H9 (cell line): ENCODE results near the gene ZNF556. TPM values are rescaled to one million over a fixed set of nuclear protein-coding genes. Genes with fewer than 3 reads are reported as not detected.

Source experiments
- DNase-seq: peaks from one replicate; pipeline ENCODE4 v3.0.0-alpha.2; 2017
- H2AFZ ChIP-seq: one replicate; pipeline ENCODE4 v1.6.1; 2013; ENCODE audit warnings: mild to moderate bottlenecking, low read length, control low read depth, moderate library complexity
- H2AK5ac ChIP-seq: 2 replicates; pipeline ENCODE4 v1.6.1; 2013; ENCODE audit warnings: low read length, control low read depth, mixed read lengths; ENCODE audit not compliant: insufficient read length
- H2BK120ac ChIP-seq: one replicate; pipeline ENCODE4 v1.6.1; 2013; ENCODE audit warnings: low read depth, mild to moderate bottlenecking, low read length, control low read depth, inconsistent platforms; ENCODE audit not compliant: poor library complexity, severe bottlenecking
- H2BK12ac ChIP-seq: 2 replicates; pipeline ENCODE4 v1.6.1; 2013; ENCODE audit warnings: low read length, control low read depth, mixed read lengths, low read depth; ENCODE audit not compliant: insufficient read length
- H2BK15ac ChIP-seq: 2 replicates; pipeline ENCODE4 v1.6.1; 2013; ENCODE audit warnings: low read depth, low read length, control low read depth
- H2BK20ac ChIP-seq: one replicate; pipeline ENCODE4 v1.6.1; 2013; ENCODE audit warnings: low read depth, mild to moderate bottlenecking, low read length, control low read depth, inconsistent platforms; ENCODE audit not compliant: poor library complexity, severe bottlenecking
- H2BK5ac ChIP-seq: 2 replicates; pipeline ENCODE4 v1.6.1; 2013; ENCODE audit warnings: low read length, control low read depth, mixed read lengths; ENCODE audit not compliant: insufficient read length
- H3K14ac ChIP-seq: 2 replicates; pipeline ENCODE4 v1.6.1; 2013; ENCODE audit warnings: low read length, control low read depth; ENCODE audit not compliant: insufficient read depth
- H3K18ac ChIP-seq: 2 replicates; pipeline ENCODE4 v1.6.1; 2013; ENCODE audit warnings: low read depth, mild to moderate bottlenecking, mixed read lengths, low read length, control low read depth; ENCODE audit not compliant: insufficient read length
- H3K23ac ChIP-seq: 2 replicates; pipeline ENCODE4 v1.6.1; 2013; ENCODE audit warnings: low read length, control low read depth, mixed read lengths, low read depth; ENCODE audit not compliant: insufficient read length
- H3K23me2 ChIP-seq: 2 replicates; pipeline ENCODE4 v1.6.1; 2013; ENCODE audit warnings: low read depth, mild to moderate bottlenecking, mixed read lengths, low read length, control low read depth; ENCODE audit not compliant: insufficient read length, poor library complexity, severe bottlenecking
- H3K27ac ChIP-seq: 2 replicates; pipeline ENCODE4 v1.5.1; 2013; ENCODE audit warnings: low read length, control low read depth, mixed read lengths, low read depth; ENCODE audit not compliant: insufficient read length
- H3K27me3 ChIP-seq: 2 replicates; pipeline ENCODE4 v1.6.1; 2013; ENCODE audit warnings: low read length, control low read depth, inconsistent platforms; ENCODE audit not compliant: insufficient read depth
- H3K4ac ChIP-seq: 2 replicates; pipeline ENCODE4 v1.6.1; 2013; ENCODE audit warnings: low read depth, mild to moderate bottlenecking, control low read depth, inconsistent platforms, low read length, moderate library complexity
- H3K4me1 ChIP-seq: 2 replicates; pipeline ENCODE4 v1.6.1; 2013; ENCODE audit warnings: low read length, control low read depth, inconsistent platforms; ENCODE audit not compliant: insufficient read depth
- H3K4me2 ChIP-seq: 2 replicates; pipeline ENCODE4 v1.6.1; 2013; ENCODE audit warnings: low read length, control low read depth, mixed read lengths; ENCODE audit not compliant: insufficient read length, insufficient read depth
- H3K56ac ChIP-seq: 2 replicates; pipeline ENCODE4 v1.6.1; 2013; ENCODE audit warnings: low read depth, mild to moderate bottlenecking, mixed read lengths, low read length, control low read depth; ENCODE audit not compliant: insufficient read length
- H3K79me1 ChIP-seq: 2 replicates; pipeline ENCODE4 v1.6.1; 2013; ENCODE audit warnings: low read depth, mild to moderate bottlenecking, moderate library complexity, low read length, control low read depth, inconsistent platforms; ENCODE audit not compliant: insufficient read depth, poor library complexity, severe bottlenecking
- H3K79me2 ChIP-seq: 2 replicates; pipeline ENCODE4 v1.6.1; 2013; ENCODE audit warnings: low read length, control low read depth, inconsistent platforms; ENCODE audit not compliant: insufficient read depth
- H3K9ac ChIP-seq: 2 replicates; pipeline ENCODE4 v1.6.1; 2013; ENCODE audit warnings: low read length, control low read depth, mixed read lengths; ENCODE audit not compliant: insufficient read length; ENCODE audit errors: extremely low read depth
- H3K9me3 ChIP-seq: one replicate; pipeline ENCODE4 v1.6.1; 2013; ENCODE audit warnings: low read depth, low read length, inconsistent platforms; ENCODE audit not compliant: control insufficient read depth
- H3T11ph ChIP-seq: one replicate; pipeline ENCODE4 v1.6.1; 2013; ENCODE audit warnings: mild to moderate bottlenecking, low read length, control low read depth, inconsistent platforms
- H4K20me1 ChIP-seq: one replicate; pipeline ENCODE4 v1.6.1; 2013; ENCODE audit not compliant: control insufficient read depth, insufficient read length, insufficient read depth
- H4K5ac ChIP-seq: 2 replicates; pipeline ENCODE4 v1.6.1; 2013; ENCODE audit warnings: low read depth, mild to moderate bottlenecking, mixed read lengths, low read length, control low read depth; ENCODE audit not compliant: insufficient read length
- H4K8ac ChIP-seq: replicated peaks from 2 replicates; pipeline ENCODE4 v1.6.1; 2013; ENCODE audit warnings: low read length, control low read depth, mixed read lengths, low read depth; ENCODE audit not compliant: insufficient read length
- H4K91ac ChIP-seq: 2 replicates; pipeline ENCODE4 v1.6.1; 2013; ENCODE audit warnings: low read depth, mild to moderate bottlenecking, moderate library complexity, mixed read lengths, low read length, control low read depth; ENCODE audit not compliant: insufficient read length
- H3K27ac Mint-ChIP-seq, 3 experiments: 2 replicates in 2 of 3; 3 replicates in 1 of 3; pipeline ENCODE4 v1.8.0; 2020 to 2021; ENCODE audit warnings: mixed read lengths in 3 of 3, mild to moderate bottlenecking in 1 of 3, moderate library complexity in 1 of 3
- H3K27me3 Mint-ChIP-seq: 2 replicates; pipeline ENCODE4 v1.8.0; 2021; ENCODE audit warnings: low read depth, mild to moderate bottlenecking, moderate library complexity, mixed read lengths
- H3K36me3 Mint-ChIP-seq, 3 experiments: 2 replicates in 2 of 3; 3 replicates in 1 of 3; pipeline ENCODE4 v1.8.0; 2020 to 2021; ENCODE audit warnings: low read depth in 3 of 3, mixed read lengths in 3 of 3; ENCODE audit not compliant: insufficient read depth in 1 of 3
- H3K4me1 Mint-ChIP-seq, 2 experiments: 2 replicates each; pipeline ENCODE4 v1.8.0; 2020; ENCODE audit warnings: mixed read lengths in 2 of 2
- H3K4me3 Mint-ChIP-seq, 2 experiments: 2 replicates in 1 of 2; 3 replicates in 1 of 2; pipeline ENCODE4 v1.8.0; 2020 to 2021; ENCODE audit warnings: mild to moderate bottlenecking in 2 of 2, mixed read lengths in 2 of 2, moderate library complexity in 1 of 2
- H3K9me3 Mint-ChIP-seq, 2 experiments: 2 replicates in 1 of 2; 3 replicates in 1 of 2; pipeline ENCODE4 v1.8.0; 2020; ENCODE audit warnings: mild to moderate bottlenecking in 2 of 2, mixed read lengths in 2 of 2, moderate library complexity in 1 of 2
- WGBS: extraction: QIAGEN DNeasy Blood & Tissue Kit; methylation state at CpG from one replicate; pipeline ENCODE4 v1.1.7; 2013; ENCODE audit warnings: missing lambda C conversion rate, low lambda C conversion rate, mixed read lengths; ENCODE audit not compliant: insufficient read length; ENCODE audit errors: extremely low coverage; 5-methylcytosine and 5-hydroxymethylcytosine counted together
- total RNA-seq: library from RNA; stranded (reverse); gene quantifications from 2 replicates; pipeline ENCODE4 v1.2.1, GENCODE V29; 2021
- TF ChIP-seq, protein P1 (sequence below): fragments of 200-600 bp; sonication (generic); conservative IDR thresholded peaks from 3 replicates; pipeline ENCODE4 v1.8.0; 2021; ENCODE audit warnings: antibody characterized with exemption, mild to moderate bottlenecking

The ZNF556 gene
- total RNA-seq, 1 experiment from 2014 or later: not detected

GRCh38 chr19:2863816-2864215 is 3.3 kb upstream of the ZNF556 start:
- Mint-ChIP-seq H3K27me3 (peaks cover 17% of the 10 kb centered on the region), H3K4me3 (no peak overlapping the region), H3K27ac (no peak overlapping the region), H3K9me3 (peaks cover 76 to 82% of the 10 kb centered on the region in 2 experiments), H3K4me1 (no peaks in the 10 kb centered on the region), H3K36me3 (peaks cover 8 to 14% (median 13%) of the 10 kb centered on the region in 3 experiments; a peak in 6 of 7 replicates)
- Histone ChIP-seq H2BK15ac (no peak overlapping the region), H3K9me3 (peaks cover 17% of the 10 kb centered on the region), H3K4me1 (no peaks in the 10 kb centered on the region), H4K20me1 (no peaks in the 10 kb centered on the region), H2BK20ac (no peak overlapping the region), H3K23me2 (no peaks in the 10 kb centered on the region), H2BK5ac (no peak overlapping the region), H2BK120ac (no peak overlapping the region), H3K4me2 (no peak overlapping the region), H3K56ac (no peak overlapping the region), H4K91ac (no peak overlapping the region), H3K4ac (no peak overlapping the region), H3K27me3 (no peaks in the 10 kb centered on the region), H2AFZ (no peak overlapping the region), H2BK12ac (no peak overlapping the region), H3K79me2 (no peaks in the 10 kb centered on the region), H2AK5ac (no peak overlapping the region), H4K5ac (no peak overlapping the region), H3K79me1 (no peaks in the 10 kb centered on the region), H3K18ac (no peak overlapping the region), H3K23ac (no peak overlapping the region), H3K9ac (no peak overlapping the region), H3K14ac (no peak overlapping the region), H4K8ac (no peak overlapping the region), H3K27ac (no peak overlapping the region), H3T11ph (no peak overlapping the region)
- WGBS: no CpG with 5 or more reads among the region's 10 CpGs
- TF ChIP-seq, protein P1, sequence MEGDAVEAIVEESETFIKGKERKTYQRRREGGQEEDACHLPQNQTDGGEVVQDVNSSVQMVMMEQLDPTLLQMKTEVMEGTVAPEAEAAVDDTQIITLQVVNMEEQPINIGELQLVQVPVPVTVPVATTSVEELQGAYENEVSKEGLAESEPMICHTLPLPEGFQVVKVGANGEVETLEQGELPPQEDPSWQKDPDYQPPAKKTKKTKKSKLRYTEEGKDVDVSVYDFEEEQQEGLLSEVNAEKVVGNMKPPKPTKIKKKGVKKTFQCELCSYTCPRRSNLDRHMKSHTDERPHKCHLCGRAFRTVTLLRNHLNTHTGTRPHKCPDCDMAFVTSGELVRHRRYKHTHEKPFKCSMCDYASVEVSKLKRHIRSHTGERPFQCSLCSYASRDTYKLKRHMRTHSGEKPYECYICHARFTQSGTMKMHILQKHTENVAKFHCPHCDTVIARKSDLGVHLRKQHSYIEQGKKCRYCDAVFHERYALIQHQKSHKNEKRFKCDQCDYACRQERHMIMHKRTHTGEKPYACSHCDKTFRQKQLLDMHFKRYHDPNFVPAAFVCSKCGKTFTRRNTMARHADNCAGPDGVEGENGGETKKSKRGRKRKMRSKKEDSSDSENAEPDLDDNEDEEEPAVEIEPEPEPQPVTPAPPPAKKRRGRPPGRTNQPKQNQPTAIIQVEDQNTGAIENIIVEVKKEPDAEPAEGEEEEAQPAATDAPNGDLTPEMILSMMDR: no peak
- DNase-seq: no peak
